Measurements from ENCODE around the gene TSBP1.
"Not testable (repeated sequence)": the region's sequence is repeated elsewhere in the genome, so short reads cannot be mapped to it uniquely, and the experiment has no call there.

TSBP1 gene

DNA sequence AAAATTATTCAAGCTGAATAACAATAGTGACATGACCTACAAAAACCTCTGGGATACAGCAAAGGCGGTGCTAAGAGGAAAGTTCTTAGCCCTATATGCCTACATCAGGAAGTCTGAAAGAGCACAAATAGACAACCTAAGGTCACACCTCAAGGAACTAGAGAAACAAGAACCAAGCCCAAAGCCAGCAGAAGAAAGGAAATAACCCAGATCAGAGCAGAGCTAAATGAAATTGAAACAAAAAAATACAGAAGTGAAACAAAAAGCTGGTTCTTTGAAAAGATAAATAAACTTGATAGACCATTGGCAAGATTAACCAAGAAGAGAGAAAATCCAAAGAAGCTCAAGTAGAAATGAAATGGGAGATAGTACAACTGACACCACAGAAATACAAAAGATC, 100.3 kb downstream of the TSBP1 start:
- DNase-seq: no peak

DNA sequence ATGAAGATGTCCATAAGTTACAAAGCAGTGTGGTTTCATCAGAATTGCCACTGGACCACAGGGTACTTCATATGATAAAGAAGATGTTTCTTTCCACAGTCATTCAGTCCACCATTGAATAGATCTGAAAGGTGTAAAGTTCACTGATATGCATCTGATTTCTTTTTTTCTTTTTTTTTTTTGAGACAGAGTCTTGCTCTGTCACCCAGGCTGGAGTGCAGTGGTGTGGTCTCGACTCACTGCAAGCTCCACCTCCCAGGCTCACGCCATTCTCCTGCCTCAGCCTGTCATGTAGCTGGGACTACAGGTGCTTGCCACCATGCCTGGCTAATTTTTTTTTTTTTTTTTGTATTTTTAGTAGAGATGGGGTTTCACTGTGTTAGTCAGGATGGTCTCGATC, 103.2 kb downstream of the TSBP1 start:
- not testable (repeated sequence) for DNase-seq

DNA sequence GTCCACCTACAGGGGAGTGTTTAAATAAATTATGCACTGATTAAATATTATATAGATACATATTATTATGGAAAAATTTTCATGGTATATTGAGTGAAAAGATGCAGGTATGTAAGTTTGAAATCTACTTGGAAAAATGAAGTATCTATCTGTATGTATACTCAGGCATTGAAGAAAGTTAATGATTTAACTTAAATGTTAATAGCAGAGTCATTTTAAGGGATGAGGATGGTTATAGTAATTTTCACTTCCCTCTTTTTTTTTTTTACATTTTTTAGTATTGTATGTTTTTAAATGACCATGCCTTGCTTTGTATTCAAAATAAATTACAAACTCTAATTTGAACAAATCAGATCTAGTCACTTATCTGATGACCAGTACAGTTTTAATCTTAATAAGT, 104.7 kb downstream of the TSBP1 start:
- no peak for DNase-seq

DNA sequence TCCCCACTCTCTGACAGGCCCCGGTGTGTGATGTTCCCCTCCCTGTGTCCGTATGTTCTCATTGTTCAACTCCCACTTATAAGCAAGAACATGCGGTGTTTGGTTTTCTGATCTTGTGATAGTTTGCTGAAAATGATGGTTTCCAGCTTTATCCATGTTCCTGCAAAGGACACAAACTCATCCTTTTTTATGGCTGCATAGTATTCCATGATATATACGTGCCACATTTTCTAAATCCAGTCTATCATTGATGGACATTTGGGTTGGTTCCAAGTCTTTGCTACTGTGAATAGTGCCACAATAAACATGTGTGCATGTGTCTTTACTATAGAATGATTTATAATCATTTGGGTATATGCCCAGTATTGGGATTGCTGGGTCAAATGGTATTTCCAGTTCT, 114.4 kb downstream of the TSBP1 start:
- not testable (repeated sequence) for DNase-seq

DNA sequence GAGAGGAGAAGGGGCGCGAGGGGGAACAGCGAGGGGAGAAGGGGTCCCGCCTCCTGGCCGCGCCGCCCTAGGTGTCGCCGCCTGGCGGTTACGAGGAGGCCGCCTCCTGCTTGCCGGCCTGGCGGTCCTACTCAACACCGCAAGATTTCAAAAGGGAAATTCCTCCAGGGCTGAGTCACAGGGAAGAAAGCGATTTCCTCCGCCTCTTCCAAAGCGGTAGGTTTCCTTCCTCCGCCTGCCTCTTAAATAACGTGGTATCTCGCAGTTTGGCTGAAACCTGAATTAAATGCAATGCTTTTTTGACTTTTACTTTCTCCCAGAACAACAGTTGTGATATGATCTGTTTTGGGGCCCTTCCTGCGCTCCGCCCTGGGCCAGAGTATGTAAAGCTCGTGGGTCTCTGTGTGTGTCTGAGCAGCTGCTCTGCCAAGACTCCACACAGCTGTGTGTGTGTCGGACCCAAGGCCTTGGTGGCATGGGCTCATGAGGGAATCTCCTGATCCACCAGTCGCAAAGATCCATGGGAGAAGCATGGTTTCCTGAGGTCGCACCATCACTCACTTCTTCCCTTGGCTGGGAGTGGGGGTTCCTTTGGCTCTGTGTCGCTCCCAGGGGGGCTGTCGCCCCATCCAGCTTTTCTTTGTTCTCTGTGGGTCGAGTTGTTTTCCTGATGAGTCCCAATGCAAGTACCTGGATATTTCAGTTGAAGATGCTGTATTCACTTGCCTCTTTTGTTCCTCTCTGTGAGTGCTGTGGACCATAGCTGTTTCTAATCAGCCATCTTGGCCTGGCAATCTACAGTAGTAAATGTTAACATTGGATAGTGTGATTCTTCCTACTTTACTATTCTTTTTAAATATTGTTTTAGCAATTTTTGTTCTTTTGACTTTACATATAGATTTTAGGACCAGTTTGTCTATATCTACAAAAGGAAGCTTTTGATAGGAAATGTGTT, 116.2 kb downstream of the TSBP1 start:
- DNase-seq: peak; percentile 69

DNA sequence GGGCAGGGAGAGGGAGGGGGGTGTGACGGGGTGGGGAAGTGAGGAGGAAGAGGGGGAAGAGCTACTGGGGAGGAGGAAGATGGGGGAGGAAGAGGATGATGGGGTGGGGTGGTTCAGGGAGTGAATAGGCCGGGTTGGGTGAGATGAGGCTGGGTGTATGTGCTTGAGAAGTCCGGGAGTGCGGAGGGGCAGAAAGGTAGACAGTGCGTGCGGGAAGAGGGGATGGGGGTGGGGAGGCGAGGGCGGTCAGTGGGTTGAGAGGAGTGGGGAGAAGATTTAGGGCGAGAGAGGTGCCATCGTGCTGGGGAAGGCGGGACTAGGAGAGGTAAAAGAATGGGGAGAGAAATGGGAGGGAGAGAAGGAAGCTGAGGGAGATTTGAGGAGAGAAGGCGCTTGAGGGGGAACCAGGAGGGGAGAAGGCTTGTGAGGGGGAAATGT, 116.9 kb downstream of the TSBP1 start:
- no peak for DNase-seq

DNA sequence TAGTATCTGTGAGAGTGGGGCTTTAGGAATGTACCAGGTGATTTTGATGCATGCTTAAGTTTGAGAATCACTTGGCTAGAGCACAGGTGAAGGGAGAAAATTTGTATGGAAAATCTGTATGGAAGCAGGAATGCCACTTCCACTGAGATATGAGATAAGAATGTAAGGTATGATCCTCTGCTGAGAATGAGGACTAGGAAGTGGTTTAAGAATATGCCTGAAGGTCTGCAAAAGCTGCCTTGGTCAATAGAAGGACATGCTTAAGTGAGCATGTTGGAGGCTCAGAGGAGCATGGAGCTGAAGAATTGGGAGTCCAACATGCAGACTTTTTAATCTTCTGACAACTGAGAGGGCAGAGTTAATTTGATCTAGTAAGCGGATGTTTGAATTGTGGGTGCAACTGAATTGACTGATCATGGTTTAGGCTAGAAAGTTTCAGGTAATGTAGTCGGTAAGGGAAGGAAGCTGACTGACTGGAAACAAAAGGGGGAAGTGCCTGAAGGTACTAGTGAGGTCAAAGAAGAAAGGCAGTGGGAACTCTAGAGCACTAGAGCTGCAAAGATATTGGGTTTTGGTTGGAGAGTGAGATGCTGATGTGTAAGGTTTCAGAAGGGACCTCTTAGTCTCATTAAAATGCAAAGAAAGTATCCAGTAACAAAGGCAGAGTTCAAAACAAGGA, 119.2 kb downstream of the TSBP1 start:
- no peak for DNase-seq

DNA sequence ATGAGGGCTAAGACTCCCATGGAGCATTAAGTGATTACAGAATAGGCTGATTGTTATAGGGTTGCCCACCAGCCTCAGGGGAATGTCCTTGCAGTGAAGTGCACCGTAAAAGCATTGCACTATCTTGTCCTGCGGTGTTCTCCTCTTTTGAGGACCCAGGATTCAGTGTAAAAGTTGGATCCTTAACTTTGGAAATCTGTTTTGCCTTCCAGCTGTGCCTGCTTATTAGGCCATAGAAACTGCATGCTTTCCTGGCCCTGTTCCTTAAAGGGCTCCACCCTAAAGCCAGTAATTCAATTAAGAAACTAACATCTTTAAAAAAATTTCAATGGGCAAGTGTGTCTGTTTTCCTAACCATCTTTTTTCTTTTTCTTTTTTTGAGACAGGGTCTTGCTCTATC, 122.4 kb downstream of the TSBP1 start:
- no peak for DNase-seq

DNA sequence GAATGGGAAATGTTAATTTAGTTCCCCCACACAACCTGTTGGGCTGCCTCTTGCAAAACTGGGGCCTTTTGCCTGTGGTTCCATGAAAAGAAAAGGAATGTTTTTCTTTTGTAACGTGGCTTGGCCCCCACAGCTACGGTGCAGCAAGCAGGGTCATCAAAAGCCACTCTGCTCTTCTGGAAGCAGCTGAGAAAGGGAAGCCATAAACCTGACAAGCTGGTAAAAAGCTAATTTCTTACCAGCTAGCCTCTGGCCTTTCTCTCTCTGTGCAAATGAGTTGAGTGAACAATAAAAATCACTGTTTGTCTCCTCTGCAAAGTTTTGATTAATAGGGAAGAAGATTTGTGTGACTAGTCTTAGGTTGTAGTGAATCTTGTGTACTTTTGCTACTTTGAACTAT, 124.3 kb downstream of the TSBP1 start:
- no peak for DNase-seq

DNA sequence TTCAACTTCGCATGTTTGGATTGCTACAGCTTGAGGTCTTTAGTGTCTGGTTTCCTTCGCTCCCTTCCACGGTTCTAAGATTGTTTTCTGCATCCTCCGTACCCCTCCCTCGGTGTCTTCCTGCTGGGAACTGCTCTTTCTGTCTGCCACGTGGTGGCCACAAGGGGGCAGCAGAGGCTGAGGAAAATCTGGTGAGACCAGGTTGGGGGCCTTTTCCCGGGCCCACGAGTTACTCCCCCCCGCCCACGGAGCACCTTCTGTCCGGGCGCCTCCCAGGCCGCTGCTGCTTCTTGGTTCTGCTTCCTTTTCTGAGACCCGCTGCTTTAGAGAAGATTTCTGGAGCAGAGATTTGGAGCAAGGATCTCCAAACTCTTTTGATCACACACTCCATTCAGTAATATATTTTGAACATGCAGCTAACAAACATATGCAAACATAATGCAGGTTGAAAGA, 126.7 kb downstream of the TSBP1 start:
- DNase-seq: peak; percentile 80

DNA sequence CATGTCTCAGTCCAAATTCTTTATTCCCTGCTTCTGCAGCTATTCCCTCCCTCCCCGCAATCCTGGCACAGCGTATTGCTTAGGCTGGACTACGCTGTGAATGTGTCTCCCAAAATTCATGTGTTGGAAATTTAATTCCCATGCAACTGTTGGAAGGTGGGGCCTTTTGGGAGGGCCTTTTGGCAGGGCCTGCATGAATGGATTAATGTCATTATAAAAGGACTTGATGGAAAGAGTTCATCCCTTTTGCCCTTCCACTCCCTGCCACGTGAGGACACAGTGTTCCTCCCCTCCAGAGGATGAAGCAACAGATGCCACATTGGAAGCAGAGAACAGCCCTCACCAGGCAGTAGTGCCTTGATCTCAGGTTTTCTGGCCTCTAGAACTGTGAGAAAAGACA, 127.4 kb downstream of the TSBP1 start:
- DNase-seq: no peak

Data from hematopoietic multipotent progenitor cell treated with erythropoietin and hydrocortisone succinate and interleukin-3 and kit ligand, for 4 days (in vitro differentiated cells).